B cell (primary cell): ENCODE measurements around the gene PAPPA. TPM values are rescaled to one million over a fixed set of nuclear protein-coding genes. Genes with fewer than 3 reads are reported as not detected.

Source experiments
- ATAC-seq: fragments of 200-7000 bp; cut with Tn5 transposase; one replicate; pipeline ENCODE4 v1.10.0; 2021; ENCODE audit warnings: low read depth, mild to moderate bottlenecking, moderate number of reproducible peaks, moderate library complexity
- CTCF ChIA-PET: fragments of 350-600 bp; sonication (Branson Sonifier 250); formaldehyde crosslinking; loops from one replicate; lab custom pipeline; 2021; ENCODE audit warnings: antibody characterized with exemption, inconsistent platforms; lab: Charles Lee
- POLR2A ChIA-PET: fragments of 350-600 bp; sonication (Branson Sonifier 250); formaldehyde crosslinking; loops from one replicate; lab custom pipeline; 2021; ENCODE audit warnings: antibody characterized with exemption; lab: Charles Lee
- DNase-seq: peaks from one replicate; pipeline ENCODE4 v3.0.0; 2013
- H2AFZ ChIP-seq: 2 replicates; pipeline ENCODE4 v1.6.1; 2012; ENCODE audit warnings: mild to moderate bottlenecking, low read depth, low read length; ENCODE audit not compliant: insufficient read depth, poor library complexity, severe bottlenecking
- H3K27ac ChIP-seq, 2 donors: 1 replicate in 1 of 2; 2 replicates in 1 of 2; pipeline ENCODE4 v1.5.1; 2012 to 2013; ENCODE audit warnings: low read length in 2 of 2, mild to moderate bottlenecking in 2 of 2, moderate library complexity in 1 of 2
- H3K27me3 ChIP-seq, 4 experiments: fragments of 200-600 bp in 1 of 4; sonication (generic) in 1 of 4; replicated peaks in 1 of 4; 1 replicate in 2 of 4; 2 replicates in 2 of 4; pipeline versions ENCODE4 v1.6.1 to v1.7.0; 2013 to 2016; ENCODE audit warnings: low read length in 3 of 4, mild to moderate bottlenecking in 2 of 4, mixed read lengths in 1 of 4, moderate library complexity in 1 of 4; ENCODE audit not compliant: insufficient read depth in 4 of 4, control insufficient read depth in 3 of 4; ENCODE audit errors: control extremely low read depth in 1 of 4
- H3K36me3 ChIP-seq, 2 experiments: replicated peaks in 1 of 2; 1 replicate in 1 of 2; 2 replicates in 1 of 2; pipeline versions ENCODE4 v1.6.1 to v1.7.1; 2013; ENCODE audit warnings: low read length in 1 of 2; ENCODE audit not compliant: insufficient read depth in 2 of 2, control insufficient read depth in 1 of 2; ENCODE audit errors: control extremely low read depth in 1 of 2, extremely low read depth in 1 of 2
- H3K4me1 ChIP-seq, 2 donors: fragments of 200-600 bp in 1 of 2; sonication (generic) in 1 of 2; 1 replicate in 1 of 2; 2 replicates in 1 of 2; pipeline versions ENCODE4 v1.5.1 to v1.6.1; 2013 to 2017; ENCODE audit warnings: low read length in 2 of 2; ENCODE audit not compliant: control insufficient read depth in 2 of 2, insufficient read depth in 2 of 2
- H3K4me2 ChIP-seq: replicated peaks from 2 replicates; pipeline ENCODE3; 2012; ENCODE audit warnings: mild to moderate bottlenecking, low read depth, low read length; ENCODE audit not compliant: poor library complexity, severe bottlenecking
- H3K4me3 ChIP-seq, 5 experiments: fragments of 200-600 bp in 1 of 5; sonication (generic) in 1 of 5; 1 replicate in 3 of 5; 2 replicates in 2 of 5; pipeline versions ENCODE4 v1.5.1 to v1.7.0; 2011 to 2016; ENCODE audit warnings: low read length in 4 of 5, mild to moderate bottlenecking in 4 of 5, low read depth in 2 of 5, control low read depth in 1 of 5, moderate library complexity in 1 of 5; ENCODE audit not compliant: insufficient read depth in 1 of 5; ENCODE audit errors: control extremely low read depth in 1 of 5, extremely low read depth in 1 of 5
- H3K79me2 ChIP-seq: fragments of 200-600 bp; sonication (generic); one replicate; pipeline ENCODE4 v1.6.0; 2016; ENCODE audit warnings: low read length; ENCODE audit not compliant: control insufficient read depth, insufficient read depth
- H3K9ac ChIP-seq: fragments of 200-600 bp; sonication (generic); 2 replicates; pipeline ENCODE4 v1.6.1; 2017; ENCODE audit warnings: mild to moderate bottlenecking, low read length, moderate library complexity
- H3K9me3 ChIP-seq, 3 donors: one replicate each; pipeline versions ENCODE4 v1.6.1 to v1.7.1; 2013; ENCODE audit warnings: low read length in 2 of 3; ENCODE audit not compliant: control insufficient read depth in 2 of 3, insufficient read depth in 1 of 3; ENCODE audit errors: control extremely low read depth in 1 of 3
- H4K20me1 ChIP-seq: 2 replicates; pipeline ENCODE4 v1.6.0; 2012; ENCODE audit warnings: mild to moderate bottlenecking, low read length; ENCODE audit not compliant: insufficient read depth, control insufficient read depth, poor library complexity, severe bottlenecking
- H3K27ac Mint-ChIP-seq: one replicate; pipeline ENCODE4 v1.8.0; 2021; ENCODE audit warnings: mixed read lengths
- H3K27me3 Mint-ChIP-seq: one replicate; pipeline ENCODE4 v1.8.0; 2021; ENCODE audit warnings: mixed read lengths
- H3K4me1 Mint-ChIP-seq: one replicate; pipeline ENCODE4 v1.8.0; 2021; ENCODE audit warnings: mixed read lengths
- H3K4me3 Mint-ChIP-seq: one replicate; pipeline ENCODE4 v1.8.0; 2021; ENCODE audit warnings: mixed read lengths
- H3K9me3 Mint-ChIP-seq: one replicate; pipeline ENCODE4 v1.8.0; 2022; ENCODE audit warnings: mixed read lengths; ENCODE audit not compliant: insufficient read depth
- EZH2 ChIP-seq: IDR thresholded peaks from 2 replicates; pipeline ENCODE4 v1.6.1; 2012; ENCODE audit warnings: borderline replicate concordance, low read depth, mild to moderate bottlenecking, moderate library complexity, low read length; ENCODE audit not compliant: insufficient read depth, poor library complexity, severe bottlenecking
- WGBS: methylation state at CpG from one replicate; pipeline ENCODE4 v1.1.5; 2013; ENCODE audit warnings: missing lambda C conversion rate; ENCODE audit not compliant: insufficient coverage; 5-methylcytosine and 5-hydroxymethylcytosine counted together
- intact Hi-C: fragments of 100-400 bp; cut with micrococcal nuclease; formaldehyde crosslinking; loops from one replicate; pipeline ENCODE4 v1.10.0; 2022
- polyA plus RNA-seq: library from polyadenylated mRNA; depleted of rRNA; stranded (reverse); fragments of >200 nt; gene quantifications from 2 replicates; pipeline ENCODE4 v1.2.3, GENCODE V29; 2012
- total RNA-seq, 2 donors: library from RNA; stranded (reverse); fragments of 120-200 nt in 1 of 2; gene quantifications; 1 replicate in 1 of 2; 2 replicates in 1 of 2; pipeline versions ENCODE4 v1.2.3 to v1.2.4, GENCODE V29; 2013 to 2022
- TF ChIP-seq, protein P1 (sequence below): fragments of 200-600 bp; IDR thresholded peaks from one replicate; pipeline ENCODE4 v1.8.0; 2022; ENCODE audit warnings: antibody characterized with exemption, mild to moderate bottlenecking

Gene PAPPA
- total and polyA plus RNA-seq, 2 donors (not counting 1 experiment from before 2014, with no cell fraction given) = not detected

DNA sequence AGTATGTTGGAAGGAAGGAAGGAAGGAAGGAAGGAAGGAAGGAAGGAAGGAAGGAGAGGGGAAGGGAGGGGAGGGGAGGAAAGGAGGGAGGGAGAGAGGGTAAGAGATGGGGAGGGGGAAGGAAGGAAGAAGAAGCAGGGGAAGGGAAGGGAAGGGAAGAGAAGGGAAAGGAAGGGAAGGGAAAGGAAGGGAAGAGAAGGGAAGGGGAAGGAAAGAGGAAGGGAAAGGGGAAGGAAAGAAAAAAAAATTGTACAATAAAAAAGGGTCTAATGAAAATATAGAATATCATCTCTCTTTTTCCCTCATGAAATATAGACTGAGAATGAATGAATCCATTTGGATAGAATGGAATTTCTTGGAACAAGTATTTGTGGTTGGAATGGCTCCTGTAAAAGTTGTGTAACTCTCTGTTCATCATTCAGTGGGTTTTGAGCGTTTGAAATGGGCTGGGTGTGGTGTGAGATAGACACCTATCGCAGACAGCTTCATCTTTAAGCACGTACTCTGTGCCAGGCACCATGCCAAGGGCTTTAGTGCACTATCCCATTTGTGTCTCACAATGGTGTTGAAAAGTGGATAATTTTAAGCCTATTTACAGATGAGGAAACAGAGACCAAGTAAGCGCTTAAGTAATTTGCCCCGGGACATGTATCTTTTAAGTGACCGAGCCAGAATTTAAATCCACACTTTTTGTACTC lies 11.6 kb upstream of the PAPPA start:
- intact Hi-C loops = no loop called here

More for the DNA sequence above, 11.6 kb upstream of the PAPPA start:
- 67% methylated on average over 1 of the region's 6 CpGs for WGBS
- no peaks in the 10 kb centered on the region for H3K36me3 ChIP-seq
- no peaks in the 10 kb centered on the region for H3K27me3 ChIP-seq
- H3K4me3 ChIP-seq = no peak overlapping the region
- ATAC-seq (no peak), DNase-seq (no peak)
- H2AFZ ChIP-seq = no peak overlapping the region
- H4K20me1 ChIP-seq = no peaks in the 10 kb centered on the region
- Mint-ChIP-seq H3K9me3 (peaks cover 3% of the 10 kb centered on the region), H3K27ac (no peak overlapping the region), H3K4me3 (no peak overlapping the region), H3K27me3 (peaks cover 5% of the 10 kb centered on the region), H3K4me1 (no peaks in the 10 kb centered on the region)
- TF ChIP-seq, protein P1, sequence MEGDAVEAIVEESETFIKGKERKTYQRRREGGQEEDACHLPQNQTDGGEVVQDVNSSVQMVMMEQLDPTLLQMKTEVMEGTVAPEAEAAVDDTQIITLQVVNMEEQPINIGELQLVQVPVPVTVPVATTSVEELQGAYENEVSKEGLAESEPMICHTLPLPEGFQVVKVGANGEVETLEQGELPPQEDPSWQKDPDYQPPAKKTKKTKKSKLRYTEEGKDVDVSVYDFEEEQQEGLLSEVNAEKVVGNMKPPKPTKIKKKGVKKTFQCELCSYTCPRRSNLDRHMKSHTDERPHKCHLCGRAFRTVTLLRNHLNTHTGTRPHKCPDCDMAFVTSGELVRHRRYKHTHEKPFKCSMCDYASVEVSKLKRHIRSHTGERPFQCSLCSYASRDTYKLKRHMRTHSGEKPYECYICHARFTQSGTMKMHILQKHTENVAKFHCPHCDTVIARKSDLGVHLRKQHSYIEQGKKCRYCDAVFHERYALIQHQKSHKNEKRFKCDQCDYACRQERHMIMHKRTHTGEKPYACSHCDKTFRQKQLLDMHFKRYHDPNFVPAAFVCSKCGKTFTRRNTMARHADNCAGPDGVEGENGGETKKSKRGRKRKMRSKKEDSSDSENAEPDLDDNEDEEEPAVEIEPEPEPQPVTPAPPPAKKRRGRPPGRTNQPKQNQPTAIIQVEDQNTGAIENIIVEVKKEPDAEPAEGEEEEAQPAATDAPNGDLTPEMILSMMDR = no peak
- no peak for TF ChIP-seq EZH2
- no peak overlapping the region for H3K9ac ChIP-seq
- no peaks in the 10 kb centered on the region for H3K4me1 ChIP-seq
- ChIA-PET POLR2A (no interaction called here), CTCF (no interaction called here)
- no peaks in the 10 kb centered on the region for H3K79me2 ChIP-seq
- no peak overlapping the region for H3K27ac ChIP-seq
- H3K9me3 ChIP-seq = no peaks in the 10 kb centered on the region
- no peak overlapping the region for H3K4me2 ChIP-seq
